Femur (tissue), 1 donor: ENCODE measurements around the gene ANG.
A peak's percentile ranks its signal among the peaks of the same experiment; 100 is the strongest.

Experiments used
- DNase-seq: peaks from one replicate; pipeline ENCODE4 v3.0.0-alpha.2; 2017

Gene ANG

DNA sequence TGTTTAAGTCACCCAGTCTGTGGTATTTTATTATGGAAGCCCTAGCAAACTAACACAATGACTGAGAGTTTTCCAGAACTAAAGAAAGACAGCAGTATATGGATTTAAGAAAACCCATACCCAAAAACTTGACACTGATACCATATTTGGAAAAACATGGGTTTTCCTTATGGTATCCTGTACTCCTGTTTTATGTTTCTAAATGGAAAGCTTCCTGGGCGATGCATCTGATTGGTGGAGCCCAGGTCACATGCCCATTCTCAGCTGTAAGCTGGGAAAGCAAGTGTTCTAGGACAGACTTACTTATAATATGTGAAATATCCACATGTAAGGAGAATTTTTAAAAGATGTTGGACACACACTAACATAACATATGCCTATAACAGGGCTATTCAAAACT lies 8.7 kb upstream of the ANG start:
- no peak for DNase-seq

DNA sequence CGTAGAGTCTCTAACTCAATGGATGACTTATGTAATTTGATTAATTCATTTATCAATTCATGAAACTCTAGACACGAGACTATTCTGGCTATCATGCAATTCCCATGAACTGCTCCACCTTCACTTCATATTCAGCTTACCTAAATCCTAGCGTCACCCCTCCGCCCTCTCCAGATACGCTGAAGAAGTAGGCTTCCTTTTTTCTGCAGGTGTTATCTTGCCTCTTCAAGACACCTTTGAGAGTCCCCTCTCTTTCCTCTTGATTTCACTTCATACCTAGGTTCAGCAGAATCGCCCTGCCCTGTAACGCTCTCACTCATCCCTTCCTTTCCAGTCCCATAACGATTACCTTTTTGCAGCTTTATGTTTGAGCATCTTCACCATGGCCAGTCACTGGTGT lies 8.2 kb upstream of the ANG start:
- no peak for DNase-seq

DNA sequence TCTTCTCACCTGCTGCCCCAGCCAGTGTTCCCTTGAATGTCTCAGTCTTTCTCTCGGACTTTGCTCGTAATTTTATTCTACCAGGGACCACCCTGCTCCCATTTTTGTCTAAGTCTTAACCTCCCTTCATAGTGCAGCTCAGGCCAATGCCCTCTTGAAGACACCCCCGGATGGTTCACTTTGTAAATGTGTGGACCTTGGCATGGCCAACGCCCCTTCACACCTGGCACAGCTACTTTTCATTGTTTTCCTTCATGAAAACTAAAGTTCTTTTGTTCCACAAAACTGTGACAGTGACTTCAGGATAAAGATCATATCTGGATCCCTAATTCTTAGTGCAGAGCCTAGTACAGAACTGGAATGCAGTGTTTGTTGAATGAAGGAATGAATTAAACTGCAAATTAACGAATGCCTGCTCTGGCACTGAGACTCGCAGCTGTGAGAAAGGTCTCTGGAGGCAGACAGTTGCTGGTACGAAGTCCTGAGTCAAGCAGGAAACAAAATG lies 7.7 kb upstream of the ANG start:
- DNase-seq, result no peak

DNA sequence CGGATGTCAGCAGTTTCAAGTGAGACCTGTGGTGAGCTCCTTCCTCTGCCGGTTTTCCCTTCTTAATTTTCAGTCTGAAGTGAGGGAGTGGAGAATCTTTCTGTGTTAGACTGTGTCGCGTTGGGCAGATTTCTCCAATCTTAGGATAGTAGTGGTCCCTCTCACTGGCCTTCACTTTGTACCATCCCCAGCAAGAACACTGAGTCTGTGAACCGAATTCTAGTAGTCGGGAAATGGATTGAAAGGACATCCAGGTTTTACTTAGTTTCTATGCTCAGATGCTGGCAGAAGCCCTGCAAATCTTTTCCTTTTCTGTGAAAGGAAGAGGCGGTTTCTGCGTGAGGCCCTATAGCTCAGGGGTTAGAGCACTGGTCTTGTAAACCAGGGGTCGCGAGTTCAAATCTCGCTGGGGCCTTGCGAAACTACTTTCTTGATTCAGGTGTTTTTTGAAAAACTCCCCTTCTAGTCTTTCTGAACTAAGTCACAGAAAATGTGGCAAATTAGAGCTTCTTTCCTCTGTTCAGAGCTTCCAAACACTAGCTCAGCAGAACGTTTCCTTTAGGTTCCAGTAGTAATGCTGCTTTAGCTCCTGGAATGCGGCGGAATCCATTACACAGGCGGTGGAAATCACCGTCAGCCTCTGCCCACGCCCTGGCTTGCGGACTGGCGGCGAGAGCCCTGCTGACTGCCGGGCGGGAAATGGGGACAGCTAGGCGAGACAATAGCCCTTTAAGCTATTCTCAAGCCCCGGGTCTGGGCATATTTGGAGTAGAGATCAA lies 7.0 kb upstream of the ANG start:
- DNase-seq, result peak; percentile 95

DNA sequence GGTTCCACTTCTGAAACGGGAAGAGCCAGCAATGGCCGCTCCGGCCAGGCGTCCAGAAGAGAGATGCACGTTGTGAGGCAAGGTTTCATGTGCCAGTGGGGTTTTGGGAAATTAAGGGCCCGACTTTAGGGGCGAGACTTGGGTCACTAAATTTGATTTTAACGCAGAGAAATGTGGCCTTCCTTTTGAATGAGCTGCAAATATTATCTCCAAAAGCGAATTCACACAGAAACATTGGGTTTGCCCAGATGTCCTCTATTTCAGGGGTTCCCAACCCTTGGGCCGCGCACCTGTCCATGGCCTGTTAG lies 6.5 kb upstream of the ANG start:
- no peak for DNase-seq

DNA sequence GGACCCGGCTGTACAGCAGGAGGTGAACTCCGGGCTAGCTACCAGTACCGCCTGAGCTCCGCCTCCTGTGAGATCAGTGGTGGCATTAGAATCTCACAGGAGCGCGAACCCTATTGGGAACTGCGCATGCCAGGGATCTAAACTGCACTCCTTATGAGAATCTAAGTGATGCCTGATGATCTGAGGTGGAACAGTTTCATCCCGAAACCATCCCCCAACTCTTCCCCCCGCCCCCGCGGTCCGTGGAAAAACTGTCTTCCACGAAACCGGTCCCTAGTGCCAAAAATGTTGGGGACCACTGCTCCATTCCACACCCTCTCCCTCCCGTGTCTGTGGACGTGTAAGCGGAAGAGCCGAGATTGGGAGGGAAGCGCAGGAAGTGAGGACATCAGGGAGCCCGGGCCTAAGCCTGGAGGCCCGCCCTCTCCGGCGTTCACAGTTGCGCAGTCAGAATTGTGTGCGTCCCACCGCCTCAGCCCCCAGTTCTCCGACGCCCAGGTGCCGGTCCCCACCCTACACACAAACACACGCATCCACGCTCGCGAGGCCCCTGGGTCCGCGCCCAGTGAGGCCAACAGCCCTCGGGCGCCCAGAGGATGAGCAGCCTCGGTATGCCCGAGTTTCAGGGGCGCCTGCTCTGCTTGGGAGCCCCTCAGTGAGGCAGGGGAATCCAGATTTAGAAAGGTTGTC lies 6.0 kb upstream of the ANG start:
- peak; percentile 95 for DNase-seq

DNA sequence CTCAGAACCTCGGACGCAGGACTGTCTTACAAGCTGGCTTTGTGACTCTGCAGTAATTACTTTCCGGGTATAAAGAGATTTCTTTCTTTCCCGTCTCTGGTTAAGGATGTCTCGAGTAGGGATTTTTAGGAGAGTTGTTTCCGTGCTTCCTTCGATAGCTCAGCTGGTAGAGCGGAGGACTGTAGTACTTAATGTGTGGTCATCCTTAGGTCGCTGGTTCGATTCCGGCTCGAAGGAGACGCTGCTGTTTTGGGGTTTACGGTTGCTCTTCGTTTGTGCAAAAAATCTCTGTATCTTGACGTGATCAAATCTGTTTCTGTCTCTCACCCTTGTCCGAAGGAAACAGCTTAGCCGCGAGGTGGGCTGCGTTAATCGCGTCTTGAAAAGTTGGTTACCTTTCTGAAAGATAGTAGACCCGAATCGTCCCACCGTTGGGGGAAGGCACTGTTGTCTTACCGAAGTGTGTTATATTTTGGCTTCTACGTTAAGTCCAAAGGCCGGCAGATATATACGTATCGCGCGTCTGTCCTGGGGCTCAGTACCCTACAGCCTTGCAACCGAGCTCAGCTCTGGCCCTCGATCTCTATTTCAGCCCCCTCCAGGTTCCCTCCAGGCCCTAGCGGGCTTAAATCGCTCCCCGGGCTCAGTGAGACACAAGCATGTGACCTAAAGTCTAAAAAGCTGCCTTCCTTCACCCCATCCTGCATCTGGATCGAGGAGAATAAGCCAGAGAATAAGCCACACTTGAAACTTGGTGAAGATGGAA lies 5.3 kb upstream of the ANG start:
- DNase-seq, result peak; percentile 93

DNA sequence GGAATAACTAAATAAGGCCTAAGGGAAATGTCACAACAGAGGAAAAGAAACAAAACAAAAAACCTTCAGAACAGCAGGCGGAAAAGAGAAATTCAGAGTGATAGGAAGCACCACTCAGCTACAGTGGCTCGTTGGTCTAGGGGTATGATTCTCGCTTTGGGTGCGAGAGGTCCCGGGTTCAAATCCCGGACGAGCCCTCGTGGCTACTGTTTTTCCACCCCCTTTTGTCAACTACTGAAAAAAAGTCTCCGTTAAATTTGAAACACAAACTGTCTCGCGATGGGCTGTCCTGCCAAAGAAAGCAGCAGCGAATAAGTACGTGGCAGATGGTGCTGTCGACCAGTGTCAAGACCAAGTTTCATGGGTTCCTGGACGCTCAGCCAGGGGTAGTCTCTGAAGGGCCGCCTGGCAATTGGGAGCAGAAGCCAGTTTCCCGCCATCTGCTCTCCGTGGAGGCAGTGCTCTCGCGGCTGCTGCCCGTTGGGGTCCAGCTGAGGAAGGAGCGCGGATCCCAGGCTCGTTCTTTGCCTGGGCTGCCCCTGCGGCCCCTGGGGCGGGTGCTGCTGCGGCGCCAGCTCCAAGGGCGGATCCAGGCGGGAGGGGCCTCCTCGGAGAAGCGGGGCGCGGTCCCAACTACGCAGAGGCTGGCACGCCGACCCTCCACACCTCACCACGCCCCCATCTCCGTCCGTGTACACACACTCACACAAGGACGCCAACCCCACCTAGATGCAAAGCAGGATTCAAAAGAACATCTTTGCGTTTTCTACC lies 4.5 kb upstream of the ANG start, which contains the start of gene RNASE4:
Gene RNASE4 (plus strand): TSS at position 670 of the 771 bp plus-strand sequence. CDS start 14,812 bp downstream, outside the sequence.
- DNase-seq, result peak; percentile 91

DNA sequence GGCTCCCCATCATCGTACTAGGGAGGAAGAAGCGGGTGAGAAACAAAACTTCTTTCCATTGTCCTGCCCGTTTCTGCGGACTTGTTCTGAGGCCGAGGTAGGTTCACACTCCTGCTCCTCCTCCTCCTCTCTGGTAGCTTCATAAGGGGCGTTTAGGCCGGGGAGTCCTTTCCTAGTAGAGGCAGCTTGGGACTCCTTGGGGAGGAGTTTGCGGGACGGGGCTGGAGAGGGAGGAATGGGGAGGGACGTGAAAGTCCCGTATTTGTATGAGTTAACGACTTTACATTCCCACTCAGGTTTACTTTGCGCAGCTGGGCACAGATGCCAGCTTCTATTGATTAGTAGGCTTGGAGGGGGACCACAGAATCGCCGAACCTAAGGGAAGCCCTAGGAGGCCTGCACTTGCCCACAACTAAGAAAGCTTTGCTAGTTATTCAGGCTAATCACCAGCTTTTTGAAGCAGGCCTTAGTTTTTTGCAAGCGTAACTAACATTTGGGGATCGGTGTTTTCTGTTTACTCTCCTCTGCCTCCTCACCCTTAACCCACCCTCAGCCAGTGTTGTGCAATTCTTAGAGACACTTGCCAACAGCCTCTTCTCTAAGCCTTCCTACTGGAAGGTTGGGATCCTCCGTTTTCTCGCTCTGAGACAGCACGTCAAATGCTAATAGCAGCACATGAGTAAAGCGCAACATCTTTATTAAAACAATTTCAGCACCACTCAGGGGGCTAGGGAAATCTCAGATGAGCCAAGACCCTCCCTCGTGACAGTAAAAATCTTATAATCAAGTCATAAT lies 3.7 kb upstream of the ANG start:
- peak; percentile 64 for DNase-seq

DNA sequence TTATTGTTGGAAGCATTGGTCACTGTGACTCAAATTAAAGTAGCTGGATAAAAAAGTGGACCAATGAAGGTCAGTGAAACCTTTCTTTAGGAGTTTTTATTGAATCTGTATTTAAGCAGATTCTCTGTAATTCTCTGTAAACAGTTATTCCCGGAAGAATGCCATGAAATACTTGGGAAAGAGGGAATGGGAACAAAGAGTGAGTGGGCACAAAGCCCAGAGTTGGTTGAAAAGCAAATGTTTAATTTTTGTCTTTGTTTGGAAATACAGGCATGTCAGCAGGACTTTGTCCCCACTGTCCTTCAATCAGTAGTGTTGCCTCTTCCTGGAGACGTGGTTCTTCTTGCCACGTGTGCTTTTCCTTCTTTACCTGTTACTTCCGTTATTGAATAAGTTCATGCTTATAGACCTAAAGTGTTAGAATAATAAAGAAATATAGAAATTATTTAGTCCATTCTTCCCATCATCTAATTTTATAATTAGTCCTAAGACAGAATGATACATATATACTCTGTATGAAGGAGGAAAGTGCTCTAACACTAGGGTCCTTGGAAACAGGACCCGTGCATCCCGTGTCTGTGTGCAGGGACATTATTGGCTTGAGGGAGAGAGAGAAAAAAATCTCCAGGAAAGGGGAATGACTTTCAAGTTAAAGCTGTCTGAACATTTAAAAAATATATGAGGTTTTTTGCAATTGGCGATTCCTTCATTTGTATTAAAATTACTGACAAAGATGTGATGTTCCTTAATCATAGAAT lies 2.0 kb upstream of the ANG start:
- no peak for DNase-seq

DNA sequence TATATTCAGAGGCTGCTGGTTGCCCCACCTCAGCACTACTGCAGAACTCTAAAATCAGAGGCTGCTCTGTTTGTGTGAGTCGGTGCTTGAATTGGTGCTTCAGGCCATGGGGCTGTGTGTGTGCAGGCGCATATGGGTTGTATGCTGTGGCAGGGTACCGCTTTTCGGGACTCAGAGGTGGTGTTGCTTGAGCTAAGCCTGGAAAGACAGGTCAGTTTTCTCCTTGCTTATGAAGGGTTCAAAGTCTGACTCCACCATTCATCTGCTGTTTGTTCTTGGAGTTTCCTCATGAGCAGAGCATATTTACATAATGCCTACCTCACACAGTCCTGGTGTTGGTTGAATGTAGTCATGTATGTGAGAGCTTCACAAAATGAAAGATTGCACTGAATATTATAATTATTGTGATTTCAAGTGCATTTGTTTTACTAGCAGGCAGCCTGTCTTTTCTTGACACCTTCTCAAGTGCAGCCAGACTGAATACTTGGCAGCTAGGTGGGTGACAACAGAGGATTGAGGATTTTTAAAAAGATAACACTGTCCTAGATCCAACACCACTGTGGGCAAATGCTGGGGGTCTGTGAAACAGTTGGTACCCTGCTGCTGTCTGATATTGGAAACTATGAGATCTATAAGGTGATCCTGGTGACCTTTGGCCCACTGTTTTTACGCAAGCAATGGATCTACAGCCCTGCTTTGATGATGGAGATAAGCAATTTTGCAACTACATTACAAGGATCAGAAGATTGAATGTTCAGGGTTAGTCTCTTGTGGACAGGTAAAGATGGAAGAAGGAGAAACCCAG lies 1.0 kb upstream of the ANG start:
- no peak for DNase-seq

DNA sequence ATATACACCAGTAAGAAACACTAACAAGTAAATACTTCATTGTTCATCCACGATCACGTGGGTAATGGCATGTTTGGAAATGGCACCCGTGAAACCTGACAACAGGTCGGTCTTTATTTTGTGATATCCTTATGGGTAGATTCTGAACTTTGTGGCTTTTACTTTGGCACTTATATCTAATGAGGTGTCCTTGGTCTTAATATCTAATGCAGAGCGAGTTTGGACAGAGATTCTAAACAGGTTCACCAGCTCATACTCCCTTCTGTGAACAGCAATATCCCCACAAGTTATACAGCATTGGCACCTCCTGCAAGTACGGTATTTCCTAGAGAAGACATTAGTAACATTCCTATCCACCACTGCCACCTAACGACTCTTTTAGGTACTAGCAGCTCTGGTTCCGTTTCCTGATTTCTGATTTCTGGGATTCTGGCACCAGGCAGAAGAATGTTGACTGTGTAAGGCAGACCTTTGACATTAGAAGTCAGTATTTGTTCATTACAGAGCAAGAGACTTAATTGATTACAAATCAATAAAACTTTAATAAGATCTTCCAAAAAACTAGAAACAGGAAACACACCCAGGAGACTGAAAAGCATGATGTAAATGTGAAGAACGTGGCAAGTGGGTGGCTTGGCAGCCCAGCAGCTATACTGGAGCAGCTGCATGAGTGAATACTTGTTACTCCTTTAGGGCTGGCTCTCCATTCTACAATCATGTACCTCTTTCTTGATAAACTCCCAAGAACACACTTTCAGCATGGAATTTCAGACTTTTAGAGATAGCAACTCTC lies 2.5 kb downstream of the ANG start:
- DNase-seq, result peak; percentile 59

DNA sequence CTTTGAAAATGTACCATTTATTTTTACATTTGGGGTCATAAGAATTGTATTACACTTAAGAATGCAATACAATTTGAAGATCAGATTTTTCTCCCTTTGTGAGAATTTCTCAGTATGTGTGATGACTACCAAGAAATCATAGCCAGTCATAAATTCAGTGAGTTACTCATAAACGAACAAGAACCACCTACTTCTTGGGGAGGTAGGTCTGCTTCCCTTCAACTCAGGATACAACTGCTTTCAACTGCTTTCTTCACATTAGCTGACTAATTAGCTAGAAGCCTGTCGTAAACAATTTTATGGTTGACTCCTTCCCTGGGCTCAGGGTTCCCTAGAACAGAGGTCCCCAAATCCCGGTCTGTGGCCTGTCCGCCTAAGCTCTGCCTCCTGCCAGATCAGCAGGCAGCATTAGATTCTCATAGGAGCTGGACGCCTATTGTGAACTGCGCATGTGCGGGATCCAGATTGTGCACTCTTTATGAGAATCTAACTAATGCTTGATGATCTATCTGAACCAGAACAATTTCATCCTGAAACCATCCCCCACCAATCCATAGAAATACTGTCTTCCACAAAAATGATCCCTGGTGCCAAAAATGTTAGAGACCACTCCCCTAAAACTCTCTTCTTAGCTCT lies 3.7 kb downstream of the ANG start:
- DNase-seq, result no peak

DNA sequence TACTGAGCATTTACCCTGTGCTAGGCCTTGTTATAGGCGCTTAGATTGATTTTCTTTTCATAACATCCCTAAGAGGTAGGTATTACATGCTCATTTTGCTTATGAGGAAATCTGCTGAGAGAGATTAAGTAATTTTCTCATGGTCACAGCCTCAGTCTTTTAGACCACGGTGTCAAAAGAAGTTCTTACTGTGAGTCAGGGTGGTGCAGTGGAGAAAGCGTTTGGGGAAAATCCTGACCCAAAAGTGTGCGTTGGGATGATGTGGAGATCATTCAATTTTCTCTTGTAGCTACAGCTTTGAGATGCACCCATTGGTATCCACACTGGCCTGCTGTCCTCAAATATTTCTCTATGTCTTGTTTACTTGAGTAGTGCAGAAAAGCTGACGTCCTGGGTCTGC lies 8.2 kb downstream of the ANG start:
- no peak for DNase-seq

DNA sequence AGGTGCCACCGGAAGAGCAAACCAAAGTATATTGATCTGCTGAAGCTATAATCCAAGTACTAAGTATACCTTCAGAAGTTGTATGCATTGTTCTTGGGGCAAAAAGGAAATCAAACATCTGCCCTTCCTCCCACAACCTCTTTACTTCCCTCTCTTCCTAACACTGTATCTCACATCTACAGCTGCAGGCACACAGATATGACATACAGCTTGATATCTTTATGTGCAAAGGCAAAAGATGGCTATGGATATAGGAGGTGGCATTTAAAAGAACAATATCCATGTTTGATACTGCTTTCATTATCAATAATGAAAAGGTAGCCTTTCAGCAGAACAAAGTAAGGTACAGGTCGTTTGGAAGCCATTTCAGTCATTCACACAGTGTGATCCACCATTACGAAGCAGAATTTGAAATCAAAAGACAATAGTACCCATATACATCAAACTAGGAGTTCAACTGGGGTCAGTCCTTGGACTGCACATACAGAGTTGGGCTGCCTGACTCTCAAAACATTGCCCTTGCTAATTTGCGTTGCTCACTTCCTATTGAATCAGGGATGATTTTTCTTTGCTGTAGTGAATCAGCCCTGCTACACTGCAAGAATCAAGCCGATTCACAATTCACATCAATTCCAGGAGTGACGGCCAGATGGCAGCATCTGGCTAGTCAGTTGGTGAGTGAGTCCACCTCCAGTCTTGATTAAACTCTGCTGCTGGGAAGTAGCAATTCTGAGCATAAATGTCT lies 8.9 kb downstream of the ANG start:
- peak; percentile 71 for DNase-seq

DNA sequence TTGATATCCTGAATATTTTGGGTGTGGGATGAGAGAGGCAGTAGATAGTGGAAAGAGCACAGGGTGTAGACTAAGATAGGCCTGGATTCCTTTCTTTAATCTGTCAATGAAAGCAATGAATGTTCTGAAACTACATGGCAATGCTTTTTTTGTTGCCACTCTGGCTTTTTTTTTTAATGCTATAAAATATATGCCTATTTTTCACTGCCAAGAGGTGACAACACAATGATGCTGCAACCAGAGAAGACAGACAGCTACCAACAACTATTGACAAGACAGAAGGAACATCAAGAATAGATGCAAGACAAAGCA lies 9.4 kb downstream of the ANG start:
- no peak for DNase-seq

DNA sequence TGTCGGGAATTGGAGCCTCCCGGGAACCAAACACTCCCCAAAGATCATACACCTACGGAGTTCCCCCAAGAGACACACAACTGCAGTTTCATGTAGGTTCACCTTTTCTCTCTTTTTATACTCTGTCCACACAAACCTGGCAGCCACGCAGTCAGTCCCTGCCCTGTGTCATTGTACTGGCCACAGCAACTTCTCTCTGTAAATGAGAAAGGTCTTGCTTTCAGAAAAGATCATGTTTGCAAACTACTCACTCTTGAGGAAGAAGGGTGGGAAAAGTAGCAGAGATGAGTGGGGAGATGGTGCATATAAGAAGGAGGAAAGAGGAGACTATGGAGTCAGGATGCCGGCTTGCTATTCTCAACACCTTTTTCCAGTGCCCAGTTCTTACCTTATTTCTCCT lies 10.4 kb downstream of the ANG start:
- DNase-seq, result no peak

DNA sequence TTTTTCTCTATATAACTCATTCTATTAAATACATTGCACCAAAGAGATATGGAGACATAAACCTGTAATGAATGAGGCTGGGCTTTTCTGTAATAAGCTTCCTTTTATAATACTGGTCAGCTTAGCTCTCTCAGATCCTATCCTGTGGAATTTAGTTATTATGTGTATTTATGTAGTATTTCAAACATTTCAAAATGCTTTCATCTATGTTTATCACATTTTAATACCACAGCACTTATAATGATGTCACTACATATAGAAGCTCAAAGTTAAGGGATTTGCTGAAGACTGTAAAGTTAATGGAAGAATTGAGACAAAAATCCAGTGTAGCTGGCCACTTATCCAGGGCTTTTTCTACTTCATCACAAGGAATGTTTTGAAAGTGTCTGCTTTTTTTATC lies 11.4 kb downstream of the ANG start:
- no peak for DNase-seq
